Neuronal stem cell (in vitro differentiated cells): ENCODE measurements around the gene FBL.
"Not testable (repeated sequence)": the region's sequence is repeated elsewhere in the genome, so short reads cannot be mapped to it uniquely, and the experiment has no call there.

ENCODE experiments used
- DNase-seq: peaks from one replicate; pipeline ENCODE4 v3.0.0-alpha.2; 2013; ENCODE audit warnings: low spot score
- H2AFZ ChIP-seq: one replicate; pipeline ENCODE4 v1.6.1; 2013; ENCODE audit warnings: mild to moderate bottlenecking, low read length, inconsistent platforms
- H2AK5ac ChIP-seq: 2 replicates; pipeline ENCODE4 v1.6.1; 2013; ENCODE audit warnings: low read depth, mild to moderate bottlenecking, inconsistent platforms, low read length, moderate library complexity, mixed read lengths
- H2BK120ac ChIP-seq: 2 replicates; pipeline ENCODE4 v1.6.1; 2013; ENCODE audit warnings: low read depth, mild to moderate bottlenecking, inconsistent platforms, low read length, moderate library complexity, mixed read lengths
- H2BK12ac ChIP-seq: one replicate; pipeline ENCODE4 v1.6.1; 2013; ENCODE audit warnings: low read length, inconsistent platforms
- H2BK15ac ChIP-seq: 2 replicates; pipeline ENCODE4 v1.6.1; 2013; ENCODE audit warnings: mild to moderate bottlenecking, low read length, inconsistent platforms, mixed read lengths
- H2BK5ac ChIP-seq: one replicate; pipeline ENCODE4 v1.6.1; 2013; ENCODE audit warnings: inconsistent platforms, mild to moderate bottlenecking, low read length, moderate library complexity
- H3K14ac ChIP-seq: one replicate; pipeline ENCODE4 v1.6.1; 2013; ENCODE audit warnings: low read length, inconsistent platforms
- H3K18ac ChIP-seq: 2 replicates; pipeline ENCODE4 v1.6.1; 2013; ENCODE audit warnings: low read length, inconsistent platforms
- H3K23ac ChIP-seq: 2 replicates; pipeline ENCODE4 v1.6.1; 2013; ENCODE audit warnings: low read depth, mild to moderate bottlenecking, mixed read lengths, low read length, inconsistent platforms; ENCODE audit not compliant: poor library complexity
- H3K27ac ChIP-seq: replicated peaks from 3 replicates; pipeline ENCODE4 v1.5.1; 2013; ENCODE audit warnings: low read length, inconsistent platforms
- H3K27me3 ChIP-seq, 3 experiments: 2 replicates each; pipeline ENCODE4 v1.6.1; 2013; ENCODE audit warnings: low read length in 3 of 3, mild to moderate bottlenecking in 2 of 3, inconsistent platforms in 1 of 3, low read depth in 1 of 3, mixed read lengths in 1 of 3, moderate library complexity in 1 of 3; ENCODE audit not compliant: control insufficient read depth in 3 of 3, insufficient read depth in 3 of 3
- H3K36me3 ChIP-seq, 2 donors: replicated peaks in 1 of 2; 2 replicates each; pipeline ENCODE4 v1.6.1; 2013; ENCODE audit warnings: low read length in 2 of 2; ENCODE audit not compliant: control insufficient read depth in 2 of 2, insufficient read depth in 2 of 2
- H3K4ac ChIP-seq: 2 replicates; pipeline ENCODE4 v1.6.1; 2013; ENCODE audit warnings: inconsistent platforms, mild to moderate bottlenecking, low read length, moderate library complexity
- H3K4me1 ChIP-seq, 2 donors: 1 replicate in 1 of 2; 2 replicates in 1 of 2; pipeline ENCODE4 v1.6.1; 2013; ENCODE audit warnings: low read length in 2 of 2, low read depth in 1 of 2; ENCODE audit not compliant: control insufficient read depth in 2 of 2, insufficient read depth in 1 of 2
- H3K4me2 ChIP-seq: one replicate; pipeline ENCODE4 v1.6.1; 2013; ENCODE audit warnings: mild to moderate bottlenecking, low read length, inconsistent platforms; ENCODE audit not compliant: insufficient read depth, poor library complexity, severe bottlenecking
- H3K4me3 ChIP-seq, 2 donors: 2 replicates each; pipeline ENCODE4 v1.5.1; 2013; ENCODE audit warnings: low read length in 2 of 2, mild to moderate bottlenecking in 2 of 2, inconsistent platforms in 1 of 2, moderate library complexity in 1 of 2
- H3K79me1 ChIP-seq: one replicate; pipeline ENCODE4 v1.6.1; 2013; ENCODE audit warnings: low read depth, mild to moderate bottlenecking, inconsistent platforms, low read length, moderate library complexity
- H3K9ac ChIP-seq: one replicate; pipeline ENCODE4 v1.6.1; 2013; ENCODE audit warnings: mild to moderate bottlenecking, low read depth, low read length, inconsistent platforms; ENCODE audit not compliant: poor library complexity
- H3K9me3 ChIP-seq, 2 donors: replicated peaks in 1 of 2; 2 replicates each; pipeline versions ENCODE3 to v1.6.1; 2013; ENCODE audit warnings: low read length in 2 of 2, mild to moderate bottlenecking in 2 of 2, inconsistent platforms in 1 of 2, low read depth in 1 of 2, mixed read lengths in 1 of 2, moderate library complexity in 1 of 2; ENCODE audit not compliant: control insufficient read depth in 2 of 2, insufficient read depth in 1 of 2
- H4K8ac ChIP-seq: one replicate; pipeline ENCODE4 v1.6.1; 2013; ENCODE audit warnings: low read depth, mild to moderate bottlenecking, inconsistent platforms, low read length, moderate library complexity
- H4K91ac ChIP-seq: one replicate; pipeline ENCODE4 v1.6.1; 2013; ENCODE audit warnings: low read length, low read depth, mild to moderate bottlenecking, inconsistent platforms; ENCODE audit not compliant: poor library complexity
- WGBS, 2 donors: extraction: QIAGEN DNeasy Blood & Tissue Kit; methylation state at CpG; one replicate each; pipeline ENCODE4 v1.1.7; 2013; ENCODE audit warnings: missing lambda C conversion rate in 2 of 2, mixed read lengths in 1 of 2; ENCODE audit not compliant: insufficient read length in 2 of 2, insufficient replicate concordance in 1 of 2; ENCODE audit errors: extremely low coverage in 2 of 2; 5-methylcytosine and 5-hydroxymethylcytosine counted together

FBL gene

DNA sequence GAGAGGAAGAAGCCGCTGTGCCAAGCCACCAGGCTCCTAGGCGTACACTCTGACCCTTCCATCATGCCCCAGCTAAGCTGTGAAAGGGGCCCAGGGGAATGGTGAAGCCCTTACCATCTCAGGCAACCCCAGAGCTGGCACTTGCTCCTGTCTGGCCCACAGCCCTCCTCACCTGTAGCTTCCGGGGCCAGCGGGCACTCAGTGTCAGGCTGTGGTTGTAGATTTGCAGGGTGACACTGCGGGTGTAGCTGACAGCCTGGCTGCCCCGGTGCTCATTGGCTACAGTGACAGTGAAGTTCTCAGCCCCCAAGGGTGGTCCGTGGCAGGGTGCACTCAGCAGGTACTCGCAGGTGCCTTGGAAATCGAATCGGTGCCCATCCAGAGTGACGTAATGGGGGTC, 30.3 kb upstream of the FBL start:
- not testable (repeated sequence) for H4K8ac ChIP-seq, H2AFZ ChIP-seq, H2BK5ac ChIP-seq, H3K4me3 ChIP-seq, H3K4ac ChIP-seq, H3K9ac ChIP-seq, H3K4me1 ChIP-seq, H3K9me3 ChIP-seq, H4K91ac ChIP-seq, H3K18ac ChIP-seq, H3K27me3 ChIP-seq, H3K36me3 ChIP-seq, H3K14ac ChIP-seq, H3K79me1 ChIP-seq, H3K27ac ChIP-seq, DNase-seq, H2BK12ac ChIP-seq, H2AK5ac ChIP-seq, H3K23ac ChIP-seq, H3K4me2 ChIP-seq, H2BK120ac ChIP-seq, H2BK15ac ChIP-seq
- no CpG with 5 or more reads among the region's 11 CpGs for WGBS, 2 donors

DNA sequence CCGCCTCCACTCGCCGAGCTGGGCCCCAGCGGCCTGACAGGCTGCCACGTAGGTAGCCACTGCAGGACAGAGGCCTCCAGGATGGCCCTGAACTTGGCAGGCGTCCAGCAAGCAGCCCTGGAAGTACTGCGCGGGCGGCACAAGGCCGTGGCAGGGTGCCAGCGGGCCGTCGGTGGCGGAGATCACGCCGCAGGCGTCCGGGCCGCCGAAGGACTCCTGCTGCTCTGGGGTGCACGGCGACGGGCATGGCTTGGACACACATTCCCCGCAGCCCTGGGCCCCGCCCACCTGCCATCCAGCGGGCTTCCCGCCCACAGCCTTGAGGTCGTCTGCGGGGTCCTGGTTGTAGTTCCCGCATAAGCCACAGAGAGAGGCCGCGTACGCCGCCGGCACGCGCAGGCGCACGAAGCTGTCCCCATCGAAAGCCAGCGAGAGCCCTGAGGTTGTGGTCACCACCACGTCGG, 29.3 kb upstream of the FBL start:
- H3K27me3 ChIP-seq, H4K91ac ChIP-seq, H2BK12ac ChIP-seq, H3K23ac ChIP-seq, H3K79me1 ChIP-seq, H2BK15ac ChIP-seq, H3K9me3 ChIP-seq, H3K4me3 ChIP-seq, H2BK5ac ChIP-seq, H3K36me3 ChIP-seq, H3K27ac ChIP-seq, H4K8ac ChIP-seq, H2AK5ac ChIP-seq, H3K4me1 ChIP-seq, H3K4me2 ChIP-seq, H3K4ac ChIP-seq, DNase-seq, H3K14ac ChIP-seq, H3K9ac ChIP-seq, H2AFZ ChIP-seq, H2BK120ac ChIP-seq, H3K18ac ChIP-seq: not testable (repeated sequence)
- WGBS, 2 donors = no CpG with 5 or more reads among the region's 43 CpGs

DNA sequence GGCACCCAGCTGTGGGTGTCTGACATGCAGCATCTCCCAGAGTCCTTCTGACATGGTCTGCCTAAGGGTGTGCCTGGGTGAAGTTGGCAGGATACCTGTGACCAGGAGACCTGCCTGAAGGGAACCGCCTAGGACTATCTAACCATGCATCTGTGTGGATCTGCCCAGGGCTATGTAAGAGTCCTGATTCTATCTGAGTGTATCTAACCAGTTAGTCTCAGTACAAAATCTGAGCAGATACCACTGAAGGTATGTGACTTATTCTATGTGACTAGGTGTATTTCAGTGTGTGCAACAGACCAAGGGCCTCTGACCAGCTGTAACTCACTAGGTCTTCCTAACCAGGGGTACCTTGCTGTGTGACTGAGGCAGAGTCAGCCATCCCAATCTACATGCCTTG, 28.2 kb upstream of the FBL start:
- no peak overlapping the region for H3K4me3 ChIP-seq
- no peak overlapping the region for H2AFZ ChIP-seq
- no peak overlapping the region for H2BK15ac ChIP-seq

DNA sequence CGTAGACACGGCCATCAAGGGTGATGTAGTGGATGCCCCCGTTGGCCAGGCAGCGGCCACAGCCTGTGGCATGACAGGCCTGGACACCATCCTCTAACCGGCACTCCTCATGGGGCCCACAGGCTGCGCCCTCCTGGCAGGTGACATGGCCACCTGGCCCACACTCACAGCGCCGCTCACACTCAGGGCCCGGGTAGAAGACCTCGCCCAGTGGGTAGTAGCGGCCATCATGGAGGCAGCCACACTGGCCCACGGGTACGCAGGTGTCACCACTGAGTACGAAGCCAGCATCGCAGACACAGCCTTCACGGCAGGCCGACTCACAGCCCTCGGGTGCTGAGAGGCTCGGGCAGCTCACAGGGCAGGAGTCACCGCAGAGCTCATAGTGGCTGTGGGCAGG, 27.2 kb upstream of the FBL start:
- H3K9ac ChIP-seq = peak overlapping the region; percentile 3
- H3K18ac ChIP-seq = peak overlapping the region; percentile 58
- no peak overlapping the region for H2BK15ac ChIP-seq
- no peak overlapping the region for H3K23ac ChIP-seq
- H3K36me3 ChIP-seq = no peaks in the 10 kb centered on the region
- H3K27me3 ChIP-seq = no peaks in the 10 kb centered on the region
- H4K91ac ChIP-seq = no peak overlapping the region
- H3K79me1 ChIP-seq = no peaks in the 10 kb centered on the region
- H2AK5ac ChIP-seq = peak overlapping the region; percentile 89
- peak overlapping the region; percentile 23 for H3K14ac ChIP-seq
- peak overlapping the region; percentile 58 for H2BK12ac ChIP-seq
- DNase-seq = no peak
- no CpG with 5 or more reads among the region's 20 CpGs for WGBS, 2 donors
- H3K9me3 ChIP-seq = no peaks in the 10 kb centered on the region
- H3K27ac ChIP-seq = no peak overlapping the region
- peak overlapping the region; percentile 6 for H4K8ac ChIP-seq
- H3K4me3 ChIP-seq = peak overlapping the region in 1 of 2 donors; percentile 66
- no peak overlapping the region for H3K4me2 ChIP-seq
- H2AFZ ChIP-seq = no peak overlapping the region
- peak overlapping the region; percentile 66 for H3K4ac ChIP-seq
- no peak overlapping the region for H2BK120ac ChIP-seq
- peaks cover 0 to 5% of the 10 kb centered on the region in 2 donors for H3K4me1 ChIP-seq
- no peak overlapping the region for H2BK5ac ChIP-seq

More for the DNA sequence above, 28.2 kb upstream of the FBL start:
- Histone ChIP-seq H3K18ac (no peak overlapping the region), H3K27ac (no peak overlapping the region), H3K36me3 (no peaks in the 10 kb centered on the region), H3K27me3 (no peaks in the 10 kb centered on the region), H4K8ac (no peak overlapping the region), H2BK12ac (no peak overlapping the region), H3K9ac (no peak overlapping the region), H2BK120ac (no peak overlapping the region), H4K91ac (no peak overlapping the region), H3K79me1 (no peaks in the 10 kb centered on the region), H3K4ac (no peak overlapping the region), H3K4me2 (no peak overlapping the region), H3K9me3 (no peaks in the 10 kb centered on the region), H3K4me1 (peaks cover 0 to 5% of the 10 kb centered on the region in 2 donors), H3K23ac (no peak overlapping the region), H2BK5ac (no peak overlapping the region), H3K14ac (no peak overlapping the region), H2AK5ac (no peak overlapping the region)
- no CpG with 5 or more reads among the region's 1 CpG for WGBS, 2 donors
- no peak for DNase-seq
